Loucy (cell line): ENCODE data around the gene DOCK3.

ENCODE experiments used
- H2AFZ ChIP-seq: fragments of 200-600 bp; sonication (generic); 2 replicates; pipeline ENCODE4 v1.6.0; 2016; ENCODE audit warnings: antibody characterized with exemption, mild to moderate bottlenecking, low read length, moderate library complexity
- H3F3A ChIP-seq: fragments of 200-600 bp; 2 replicates; pipeline ENCODE4 v1.6.0; 2016; ENCODE audit warnings: antibody characterized with exemption, low read depth, mild to moderate bottlenecking
- H3K27me3 ChIP-seq: fragments of 200-600 bp; sonication (generic); 2 replicates; pipeline ENCODE4 v1.6.1; 2014; ENCODE audit warnings: low read length, mild to moderate bottlenecking; ENCODE audit not compliant: insufficient read depth, poor library complexity, severe bottlenecking
- H3K36me3 ChIP-seq: fragments of 200-600 bp; sonication (generic); 2 replicates; pipeline ENCODE4 v1.6.1; 2016; ENCODE audit warnings: low read length; ENCODE audit not compliant: insufficient read depth
- H3K4me1 ChIP-seq: fragments of 200-600 bp; sonication (generic); 2 replicates; pipeline ENCODE4 v1.5.1; 2014; ENCODE audit warnings: low read length, mild to moderate bottlenecking; ENCODE audit not compliant: insufficient read depth, poor library complexity, severe bottlenecking
- H3K4me2 ChIP-seq: fragments of 200-600 bp; sonication (generic); 2 replicates; pipeline ENCODE4 v1.6.0; 2014; ENCODE audit warnings: antibody characterized with exemption, low read length, low read depth, mild to moderate bottlenecking; ENCODE audit not compliant: poor library complexity, severe bottlenecking
- H3K4me3 ChIP-seq: fragments of 200-600 bp; sonication (generic); 2 replicates; pipeline ENCODE4 v1.5.1; 2014; ENCODE audit warnings: low read length, mild to moderate bottlenecking, mixed read lengths; ENCODE audit not compliant: poor library complexity, severe bottlenecking
- H3K79me2 ChIP-seq: fragments of 200-600 bp; sonication (generic); 2 replicates; pipeline ENCODE4 v1.6.1; 2014; ENCODE audit warnings: low read length; ENCODE audit not compliant: insufficient read depth
- H3K9ac ChIP-seq: fragments of 200-600 bp; sonication (generic); 2 replicates; pipeline ENCODE4 v1.6.0; 2014; ENCODE audit warnings: mild to moderate bottlenecking, low read depth, low read length, moderate library complexity; ENCODE audit not compliant: poor library complexity, severe bottlenecking
- H3K9me2 ChIP-seq: fragments of 200-600 bp; sonication (generic); replicated peaks from 2 replicates; pipeline ENCODE4 v1.6.1; 2016; ENCODE audit warnings: low read depth, low read length, mixed read lengths
- H3K9me3 ChIP-seq: fragments of 200-600 bp; sonication (generic); 2 replicates; pipeline ENCODE4 v1.6.1; 2014; ENCODE audit warnings: mild to moderate bottlenecking, antibody characterized with exemption, low read length, low read depth; ENCODE audit not compliant: insufficient read depth
- H4K20me1 ChIP-seq: fragments of 200-600 bp; sonication (generic); 2 replicates; pipeline ENCODE4 v1.6.0; 2014; ENCODE audit warnings: antibody characterized with exemption, low read length, mild to moderate bottlenecking; ENCODE audit not compliant: insufficient read depth, poor library complexity, severe bottlenecking
- EZH2phosphoT487 ChIP-seq: fragments of 200-600 bp; IDR thresholded peaks from 2 replicates; pipeline ENCODE4 v1.6.1; 2018; ENCODE audit warnings: antibody characterized with exemption, mild to moderate bottlenecking, moderate library complexity, borderline replicate concordance
- TF ChIP-seq, protein P1 (sequence below): fragments of 200-600 bp; sonication (generic); conservative IDR thresholded peaks from 2 replicates; pipeline ENCODE4 v1.5.1; 2014; ENCODE audit warnings: mild to moderate bottlenecking, antibody characterized with exemption, low read length

Gene DOCK3

DNA sequence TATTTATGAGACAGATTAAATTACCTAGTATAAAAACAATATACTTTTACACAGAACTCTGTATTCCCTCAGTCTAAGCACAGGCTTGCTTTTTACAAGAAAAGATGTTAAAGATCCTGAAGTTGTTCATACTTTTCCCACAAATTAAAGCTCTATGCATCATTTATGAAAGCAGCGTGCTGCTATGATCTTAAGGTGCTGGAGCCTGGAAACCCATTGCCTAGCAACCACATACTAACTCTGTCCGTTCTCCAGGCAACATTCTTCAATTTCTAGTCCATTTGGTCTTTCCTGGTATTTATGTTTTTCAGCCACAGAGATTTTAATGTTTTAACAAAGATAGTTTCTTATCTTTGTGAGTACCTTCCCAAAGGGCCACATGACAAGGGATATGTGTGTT lies 312.0 kb downstream of the DOCK3 start:
- no peaks in the 10 kb centered on the region for H4K20me1 ChIP-seq
- H3K27me3 ChIP-seq = no peaks in the 10 kb centered on the region
- TF ChIP-seq EZH2phosphoT487 = no peak
- TF ChIP-seq, protein P1, sequence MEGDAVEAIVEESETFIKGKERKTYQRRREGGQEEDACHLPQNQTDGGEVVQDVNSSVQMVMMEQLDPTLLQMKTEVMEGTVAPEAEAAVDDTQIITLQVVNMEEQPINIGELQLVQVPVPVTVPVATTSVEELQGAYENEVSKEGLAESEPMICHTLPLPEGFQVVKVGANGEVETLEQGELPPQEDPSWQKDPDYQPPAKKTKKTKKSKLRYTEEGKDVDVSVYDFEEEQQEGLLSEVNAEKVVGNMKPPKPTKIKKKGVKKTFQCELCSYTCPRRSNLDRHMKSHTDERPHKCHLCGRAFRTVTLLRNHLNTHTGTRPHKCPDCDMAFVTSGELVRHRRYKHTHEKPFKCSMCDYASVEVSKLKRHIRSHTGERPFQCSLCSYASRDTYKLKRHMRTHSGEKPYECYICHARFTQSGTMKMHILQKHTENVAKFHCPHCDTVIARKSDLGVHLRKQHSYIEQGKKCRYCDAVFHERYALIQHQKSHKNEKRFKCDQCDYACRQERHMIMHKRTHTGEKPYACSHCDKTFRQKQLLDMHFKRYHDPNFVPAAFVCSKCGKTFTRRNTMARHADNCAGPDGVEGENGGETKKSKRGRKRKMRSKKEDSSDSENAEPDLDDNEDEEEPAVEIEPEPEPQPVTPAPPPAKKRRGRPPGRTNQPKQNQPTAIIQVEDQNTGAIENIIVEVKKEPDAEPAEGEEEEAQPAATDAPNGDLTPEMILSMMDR = no peak
- H3K9ac ChIP-seq = no peak overlapping the region
- H3K4me1 ChIP-seq = no peaks in the 10 kb centered on the region
- H3K4me2 ChIP-seq = no peak overlapping the region
- no peaks in the 10 kb centered on the region for H3K9me3 ChIP-seq
- H2AFZ ChIP-seq = no peak overlapping the region
- no peak overlapping the region for H3K4me3 ChIP-seq
- no peaks in the 10 kb centered on the region for H3F3A ChIP-seq
- no peaks in the 10 kb centered on the region for H3K9me2 ChIP-seq
- no peaks in the 10 kb centered on the region for H3K79me2 ChIP-seq
- no peaks in the 10 kb centered on the region for H3K36me3 ChIP-seq

DNA sequence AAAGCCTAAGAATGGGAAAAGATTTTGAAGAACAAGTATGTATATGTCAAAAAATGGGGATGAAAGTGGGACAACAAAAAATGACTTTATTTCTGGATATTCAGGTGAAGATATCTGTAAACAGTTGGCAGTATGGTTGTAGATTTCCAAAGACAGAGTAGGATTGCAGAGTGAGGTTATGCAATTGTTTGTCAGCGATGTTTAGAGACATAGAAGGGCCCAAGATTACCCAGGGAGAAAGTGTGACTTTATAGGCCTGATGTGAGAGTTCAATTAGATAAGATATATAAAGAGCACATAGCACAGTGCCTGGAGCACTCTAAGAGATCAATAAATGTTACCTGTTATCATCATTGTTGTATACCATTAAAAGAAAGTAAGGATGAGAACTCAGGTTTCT lies 319.8 kb downstream of the DOCK3 start:
- H3K9me2 ChIP-seq = no peaks in the 10 kb centered on the region
- no peaks in the 10 kb centered on the region for H3K36me3 ChIP-seq
- no peaks in the 10 kb centered on the region for H3K79me2 ChIP-seq
- H3K9me3 ChIP-seq = no peaks in the 10 kb centered on the region
- no peak overlapping the region for H2AFZ ChIP-seq
- no peak overlapping the region for H3K4me2 ChIP-seq
- TF ChIP-seq, protein P1 = no peak
- no peak for TF ChIP-seq EZH2phosphoT487
- no peak overlapping the region for H3K4me3 ChIP-seq
- no peak overlapping the region for H3K9ac ChIP-seq
- H4K20me1 ChIP-seq = no peaks in the 10 kb centered on the region
- no peaks in the 10 kb centered on the region for H3K27me3 ChIP-seq
- no peaks in the 10 kb centered on the region for H3K4me1 ChIP-seq
- H3F3A ChIP-seq = no peaks in the 10 kb centered on the region

DNA sequence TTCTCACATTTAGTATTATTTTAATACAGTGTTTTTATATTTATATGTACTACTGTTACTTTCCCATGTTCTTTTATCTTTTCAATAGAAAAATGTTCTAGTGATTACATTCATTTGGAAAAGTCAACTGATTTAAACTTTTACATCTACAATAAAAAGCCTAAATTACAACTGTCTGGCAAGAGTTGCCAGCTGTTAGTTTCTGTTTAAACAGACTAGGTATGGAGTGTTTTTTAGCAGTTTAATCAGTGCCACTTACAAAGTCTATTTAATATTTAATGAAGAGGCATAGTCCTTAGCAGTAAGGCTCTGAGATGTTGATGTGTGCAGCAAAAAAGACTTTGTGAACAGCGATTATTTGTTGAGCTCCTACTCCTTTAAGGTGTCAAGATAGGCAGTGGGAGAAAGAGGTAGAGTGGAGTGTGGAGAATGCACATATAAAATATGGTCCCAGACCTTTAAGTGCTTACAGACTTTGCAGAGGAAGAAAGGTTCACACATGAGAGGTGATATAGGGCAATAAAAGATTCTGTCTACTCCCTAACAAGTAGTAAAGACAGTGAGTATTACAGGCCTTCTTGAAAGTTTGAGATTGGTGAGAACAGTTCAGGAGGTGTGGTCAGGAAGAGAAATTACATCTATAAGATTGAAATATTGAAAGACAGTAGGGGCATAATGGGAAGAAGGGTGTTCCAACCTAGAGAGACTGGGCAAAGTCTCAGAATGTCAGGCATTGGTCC lies 320.5 kb downstream of the DOCK3 start:
- H3K4me1 ChIP-seq = no peaks in the 10 kb centered on the region
- no peak overlapping the region for H3K4me3 ChIP-seq
- no peaks in the 10 kb centered on the region for H3F3A ChIP-seq
- H3K4me2 ChIP-seq = no peak overlapping the region
- H3K9me2 ChIP-seq = no peaks in the 10 kb centered on the region
- H3K9me3 ChIP-seq = no peaks in the 10 kb centered on the region
- no peaks in the 10 kb centered on the region for H3K79me2 ChIP-seq
- no peaks in the 10 kb centered on the region for H3K36me3 ChIP-seq
- H2AFZ ChIP-seq = no peak overlapping the region
- H3K9ac ChIP-seq = no peak overlapping the region
- TF ChIP-seq, protein P1 = no peak
- no peak for TF ChIP-seq EZH2phosphoT487
- H3K27me3 ChIP-seq = no peaks in the 10 kb centered on the region
- H4K20me1 ChIP-seq = no peaks in the 10 kb centered on the region
